Loucy (cell line): ENCODE results near the gene PTPRA.

Source experiments
- CTCF ChIP-seq: fragments of 200-600 bp; sonication (generic); conservative IDR thresholded peaks from 2 replicates; pipeline ENCODE4 v1.5.1; 2014; ENCODE audit warnings: mild to moderate bottlenecking, antibody characterized with exemption, low read length
- EZH2phosphoT487 ChIP-seq: fragments of 200-600 bp; IDR thresholded peaks from 2 replicates; pipeline ENCODE4 v1.6.1; 2018; ENCODE audit warnings: antibody characterized with exemption, mild to moderate bottlenecking, moderate library complexity, borderline replicate concordance

- TF ChIP-seq CTCF (no peak), EZH2phosphoT487 (no peak)
These were observed 3.9 kb upstream of the PTPRA start for GRCh38 chr20:2869381-2869780.
